Measurements from ENCODE around the gene BCL2L15. TPM values are rescaled to one million over a fixed set of nuclear protein-coding genes. Genes with fewer than 3 reads are reported as not detected.

The BCL2L15 gene
- total and polyA plus RNA-seq, 2 of the 13 experiments (the other 11 are each of a cell fraction or from before 2014, with no cell fraction given): 0.03 to 0.27 TPM

DNA sequence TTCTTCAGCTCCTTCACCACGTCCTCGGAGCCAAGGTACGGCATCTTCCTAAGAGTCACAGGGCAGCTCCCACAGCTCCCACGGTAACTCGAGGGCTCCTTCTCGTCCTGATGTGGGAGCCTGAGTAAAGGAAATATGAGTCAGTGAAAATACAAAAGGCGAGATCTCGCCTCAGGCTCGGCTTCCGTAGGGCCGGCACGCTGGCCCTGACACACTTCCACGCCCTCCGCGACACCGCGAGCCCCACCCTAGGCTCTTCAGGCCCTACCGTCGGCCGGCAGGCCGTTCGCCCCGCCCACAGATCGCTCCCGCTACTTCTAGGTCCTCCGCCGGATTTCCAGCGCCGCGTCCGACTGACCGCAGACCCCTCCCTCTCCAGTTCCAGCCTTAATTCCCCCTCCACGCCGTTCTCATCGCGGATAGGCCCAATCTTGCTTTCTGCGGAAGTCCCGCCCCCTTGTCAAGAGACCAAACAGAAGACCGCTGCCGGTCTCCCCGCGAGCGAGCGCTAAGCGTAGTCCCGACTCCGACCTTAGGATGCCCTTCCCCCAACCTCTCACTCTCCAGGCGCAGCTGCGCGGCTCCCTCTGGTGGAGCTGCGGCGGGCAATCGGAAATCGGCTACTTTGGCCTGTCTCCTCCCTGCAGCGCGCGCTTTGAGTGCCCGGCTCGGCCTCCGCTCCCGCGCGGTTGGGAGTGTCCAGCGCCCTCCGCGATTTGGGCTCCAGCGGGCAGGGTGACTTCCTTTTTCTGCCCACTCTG lies 17.5 kb upstream of the BCL2L15 start, which contains the start of the genes AP4B1 and DCLRE1B (continued):
- TF ChIP-seq AHDC1 (CRISPR knock-in tag; IDR thresholded peaks at IDR 0.05; ENCODE audit: borderline replicate concordance) (peak; percentile 46; the same call in 1 of the 2 replicates), FOXO1 (CRISPR knock-in tag; IDR thresholded peaks at IDR 0.05) (peak; percentile 13; the same call in 1 of the 2 replicates), KDM4B (CRISPR knock-in tag; IDR thresholded peaks at IDR 0.05) (peak; percentile 28; the same call in 1 of the 2 replicates), ZSCAN12 (CRISPR knock-in tag; IDR thresholded peaks at IDR 0.05) (no peak), HNF1B (CRISPR knock-in tag; IDR thresholded peaks at IDR 0.05) (peak; percentile 97), ZFP90 (CRISPR knock-in tag; IDR thresholded peaks at IDR 0.05; ENCODE audit: borderline replicate concordance) (no peak; the same call in 1 of the 2 replicates), TBX3 (IDR thresholded peaks at IDR 0.05; ENCODE audit: borderline replicate concordance) (0 out of 2 replicates have a peak, but pooled peaks have one; percentile 23), PTBP1 (IDR thresholded peaks at IDR 0.05; ENCODE audit: low read depth, low read length, poor library complexity, severe bottlenecking) (peak; percentile 88), SMARCE1 (IDR thresholded peaks at IDR 0.05; ENCODE audit: borderline replicate concordance) (no peak), ZNF281 (CRISPR knock-in tag; IDR thresholded peaks at IDR 0.05; ENCODE audit: borderline replicate concordance) (peak; percentile 98)
- TF ChIP-seq, protein P1, sequence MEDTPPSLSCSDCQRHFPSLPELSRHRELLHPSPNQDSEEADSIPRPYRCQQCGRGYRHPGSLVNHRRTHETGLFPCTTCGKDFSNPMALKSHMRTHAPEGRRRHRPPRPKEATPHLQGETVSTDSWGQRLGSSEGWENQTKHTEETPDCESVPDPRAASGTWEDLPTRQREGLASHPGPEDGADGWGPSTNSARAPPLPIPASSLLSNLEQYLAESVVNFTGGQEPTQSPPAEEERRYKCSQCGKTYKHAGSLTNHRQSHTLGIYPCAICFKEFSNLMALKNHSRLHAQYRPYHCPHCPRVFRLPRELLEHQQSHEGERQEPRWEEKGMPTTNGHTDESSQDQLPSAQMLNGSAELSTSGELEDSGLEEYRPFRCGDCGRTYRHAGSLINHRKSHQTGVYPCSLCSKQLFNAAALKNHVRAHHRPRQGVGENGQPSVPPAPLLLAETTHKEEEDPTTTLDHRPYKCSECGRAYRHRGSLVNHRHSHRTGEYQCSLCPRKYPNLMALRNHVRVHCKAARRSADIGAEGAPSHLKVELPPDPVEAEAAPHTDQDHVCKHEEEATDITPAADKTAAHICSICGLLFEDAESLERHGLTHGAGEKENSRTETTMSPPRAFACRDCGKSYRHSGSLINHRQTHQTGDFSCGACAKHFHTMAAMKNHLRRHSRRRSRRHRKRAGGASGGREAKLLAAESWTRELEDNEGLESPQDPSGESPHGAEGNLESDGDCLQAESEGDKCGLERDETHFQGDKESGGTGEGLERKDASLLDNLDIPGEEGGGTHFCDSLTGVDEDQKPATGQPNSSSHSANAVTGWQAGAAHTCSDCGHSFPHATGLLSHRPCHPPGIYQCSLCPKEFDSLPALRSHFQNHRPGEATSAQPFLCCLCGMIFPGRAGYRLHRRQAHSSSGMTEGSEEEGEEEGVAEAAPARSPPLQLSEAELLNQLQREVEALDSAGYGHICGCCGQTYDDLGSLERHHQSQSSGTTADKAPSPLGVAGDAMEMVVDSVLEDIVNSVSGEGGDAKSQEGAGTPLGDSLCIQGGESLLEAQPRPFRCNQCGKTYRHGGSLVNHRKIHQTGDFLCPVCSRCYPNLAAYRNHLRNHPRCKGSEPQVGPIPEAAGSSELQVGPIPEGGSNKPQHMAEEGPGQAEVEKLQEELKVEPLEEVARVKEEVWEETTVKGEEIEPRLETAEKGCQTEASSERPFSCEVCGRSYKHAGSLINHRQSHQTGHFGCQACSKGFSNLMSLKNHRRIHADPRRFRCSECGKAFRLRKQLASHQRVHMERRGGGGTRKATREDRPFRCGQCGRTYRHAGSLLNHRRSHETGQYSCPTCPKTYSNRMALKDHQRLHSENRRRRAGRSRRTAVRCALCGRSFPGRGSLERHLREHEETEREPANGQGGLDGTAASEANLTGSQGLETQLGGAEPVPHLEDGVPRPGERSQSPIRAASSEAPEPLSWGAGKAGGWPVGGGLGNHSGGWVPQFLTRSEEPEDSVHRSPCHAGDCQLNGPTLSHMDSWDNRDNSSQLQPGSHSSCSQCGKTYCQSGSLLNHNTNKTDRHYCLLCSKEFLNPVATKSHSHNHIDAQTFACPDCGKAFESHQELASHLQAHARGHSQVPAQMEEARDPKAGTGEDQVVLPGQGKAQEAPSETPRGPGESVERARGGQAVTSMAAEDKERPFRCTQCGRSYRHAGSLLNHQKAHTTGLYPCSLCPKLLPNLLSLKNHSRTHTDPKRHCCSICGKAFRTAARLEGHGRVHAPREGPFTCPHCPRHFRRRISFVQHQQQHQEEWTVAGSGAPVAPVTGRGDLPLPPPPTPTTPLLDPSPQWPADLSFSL (CRISPR knock-in tag; IDR thresholded peaks at IDR 0.05): no peak

Data from HepG2 (cell line).